PC-3 (cell line): ENCODE data around the gene DNAJB6. TPM values are rescaled to one million over a fixed set of nuclear protein-coding genes. Genes with fewer than 3 reads are reported as not detected.
"Not testable (repeated sequence)": the region's sequence is repeated elsewhere in the genome, so short reads cannot be mapped to it uniquely, and the experiment has no call there.

ENCODE experiments used
- ATAC-seq: fragments of 200-7000 bp; cut with Tn5 transposase; 2 replicates; pipeline ENCODE4 v1.9.1; 2020; ENCODE audit warnings: mild to moderate bottlenecking, moderate library complexity
- BruUV-seq: library from RNA; stranded (reverse); fragments of 400-500 nt; replicated peaks from 2 replicates; lab custom pipeline; 2021; lab: Mats Ljungman, UMichigan
- CTCF ChIA-PET: fragments of 300-600 bp; sonication (Branson Sonifier 250); formaldehyde crosslinking; loops from one replicate; lab custom pipeline; 2022; ENCODE audit warnings: antibody characterized with exemption; lab: Charles Lee
- POLR2A ChIA-PET: fragments of 300-600 bp; sonication (Branson Sonifier 250); formaldehyde crosslinking; loops from one replicate; lab custom pipeline; 2022; ENCODE audit warnings: antibody characterized with exemption; ENCODE audit not compliant: unreplicated experiment; lab: Charles Lee
- DNase-seq: peaks from one replicate; pipeline ENCODE4 v3.0.0-alpha.2; 2015
- H2AFZ ChIP-seq: fragments of 300-600 bp; sonication (generic); 2 replicates; pipeline ENCODE4 v1.6.0; 2016; ENCODE audit warnings: antibody characterized with exemption, low read length
- H3F3A ChIP-seq: fragments of 300-600 bp; sonication (generic); one replicate; pipeline ENCODE4 v1.6.0; 2017; ENCODE audit warnings: antibody characterized with exemption, low read length, control low read depth, mild to moderate bottlenecking; ENCODE audit not compliant: unreplicated experiment
- H3K27ac ChIP-seq: fragments of 300-600 bp; sonication (generic); 2 replicates; pipeline ENCODE4 v1.5.1; 2016; ENCODE audit warnings: mild to moderate bottlenecking, low read length
- H3K27me3 ChIP-seq: fragments of 300-600 bp; sonication (generic); 2 replicates; pipeline ENCODE4 v1.6.1; 2016; ENCODE audit warnings: low read length, mixed read lengths
- H3K36me3 ChIP-seq: fragments of 300-600 bp; sonication (generic); 2 replicates; pipeline ENCODE4 v1.6.1; 2016; ENCODE audit warnings: low read depth, mixed run types, low read length, mixed read lengths
- H3K4me1 ChIP-seq: fragments of 300-600 bp; sonication (generic); 2 replicates; pipeline ENCODE4 v1.5.1; 2016; ENCODE audit warnings: low read length; ENCODE audit not compliant: insufficient read depth
- H3K4me2 ChIP-seq: fragments of 300-600 bp; sonication (generic); 2 replicates; pipeline ENCODE4 v1.6.0; 2016; ENCODE audit warnings: low read length
- H3K4me3 ChIP-seq: fragments of 300-600 bp; sonication (generic); 2 replicates; pipeline ENCODE4 v1.5.1; 2016; ENCODE audit warnings: mild to moderate bottlenecking, low read length, mixed read lengths
- H3K79me2 ChIP-seq: fragments of 300-600 bp; sonication (generic); 2 replicates; pipeline ENCODE4 v1.6.1; 2017; ENCODE audit warnings: low read length, mixed read lengths
- H3K9ac ChIP-seq: fragments of 300-600 bp; sonication (generic); 2 replicates; pipeline ENCODE4 v1.6.0; 2016; ENCODE audit warnings: mild to moderate bottlenecking, low read length
- H3K9me2 ChIP-seq: fragments of 300-600 bp; sonication (generic); replicated peaks from 2 replicates; pipeline ENCODE4 v1.6.1; 2016; ENCODE audit warnings: mixed run types, low read length, mixed read lengths
- H3K9me3 ChIP-seq: fragments of 300-600 bp; sonication (generic); 2 replicates; pipeline ENCODE4 v1.6.1; 2016; ENCODE audit warnings: low read length, mixed read lengths
- H4K20me1 ChIP-seq: fragments of 300-600 bp; sonication (generic); 2 replicates; pipeline ENCODE4 v1.6.1; 2016; ENCODE audit warnings: low read length, mixed read lengths
- EZH2 ChIP-seq: fragments of 300-600 bp; sonication (generic); IDR thresholded peaks from one replicate; pipeline ENCODE4 v1.6.1; 2017; ENCODE audit warnings: antibody characterized with exemption, mild to moderate bottlenecking, low read length; ENCODE audit not compliant: unreplicated experiment
- EZH2phosphoT487 ChIP-seq: fragments of 300-600 bp; sonication (generic); IDR thresholded peaks from 2 replicates; pipeline ENCODE4 v1.6.1; 2018; ENCODE audit warnings: mild to moderate bottlenecking, antibody characterized with exemption, low read length, borderline replicate concordance
- intact Hi-C: fragments of 100-400 bp; cut with micrococcal nuclease; formaldehyde crosslinking; loops from 2 replicates; pipeline ENCODE4 v1.9.0; 2023
- total RNA-seq: library from RNA; depleted of rRNA; stranded (reverse); fragments of >200 nt; gene quantifications from 2 replicates; pipeline ENCODE4 v1.2.3, GENCODE V29; 2014
- TF ChIP-seq, protein P1 (sequence below): fragments of 300-600 bp; sonication (generic); conservative IDR thresholded peaks from 2 replicates; pipeline ENCODE4 v1.5.1; 2017; ENCODE audit warnings: antibody characterized with exemption, low read depth, mild to moderate bottlenecking, low read length

DNAJB6 gene
- total RNA-seq, 1 experiment from 2014 or later = 151 TPM

GRCh38 chr7:157323401-157323800 lies 13.4 kb upstream of the DNAJB6 start:
- Histone ChIP-seq H3K4me1 (peaks cover 4% of the 10 kb centered on the region), H3K9me2 (no peaks in the 10 kb centered on the region), H3K79me2 (no peaks in the 10 kb centered on the region), H3K27me3 (no peaks in the 10 kb centered on the region), H3K9me3 (no peaks in the 10 kb centered on the region), H3K4me2 (no peak overlapping the region), H3K27ac (no peak overlapping the region), H3K4me3 (no peak overlapping the region), H4K20me1 (no peaks in the 10 kb centered on the region), H3K9ac (no peak overlapping the region), H2AFZ (no peak overlapping the region), H3K36me3 (no peaks in the 10 kb centered on the region), H3F3A (no peaks in the 10 kb centered on the region)
- BruUV-seq = no TSS peak
- TF ChIP-seq, protein P1, sequence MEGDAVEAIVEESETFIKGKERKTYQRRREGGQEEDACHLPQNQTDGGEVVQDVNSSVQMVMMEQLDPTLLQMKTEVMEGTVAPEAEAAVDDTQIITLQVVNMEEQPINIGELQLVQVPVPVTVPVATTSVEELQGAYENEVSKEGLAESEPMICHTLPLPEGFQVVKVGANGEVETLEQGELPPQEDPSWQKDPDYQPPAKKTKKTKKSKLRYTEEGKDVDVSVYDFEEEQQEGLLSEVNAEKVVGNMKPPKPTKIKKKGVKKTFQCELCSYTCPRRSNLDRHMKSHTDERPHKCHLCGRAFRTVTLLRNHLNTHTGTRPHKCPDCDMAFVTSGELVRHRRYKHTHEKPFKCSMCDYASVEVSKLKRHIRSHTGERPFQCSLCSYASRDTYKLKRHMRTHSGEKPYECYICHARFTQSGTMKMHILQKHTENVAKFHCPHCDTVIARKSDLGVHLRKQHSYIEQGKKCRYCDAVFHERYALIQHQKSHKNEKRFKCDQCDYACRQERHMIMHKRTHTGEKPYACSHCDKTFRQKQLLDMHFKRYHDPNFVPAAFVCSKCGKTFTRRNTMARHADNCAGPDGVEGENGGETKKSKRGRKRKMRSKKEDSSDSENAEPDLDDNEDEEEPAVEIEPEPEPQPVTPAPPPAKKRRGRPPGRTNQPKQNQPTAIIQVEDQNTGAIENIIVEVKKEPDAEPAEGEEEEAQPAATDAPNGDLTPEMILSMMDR = no peak
- no peak for TF ChIP-seq EZH2phosphoT487
- TF ChIP-seq EZH2 = no peak
- ChIA-PET CTCF (interaction anchor here (1.1 kb wide), 1 partner anchor 50 kb away, joined by 3 read pairs; no protein-coding TSS in a partner anchor), POLR2A (no interaction called here)
- intact Hi-C loops = loop anchor here (1.0 kb wide), 1 partner anchor 8 kb away; no protein-coding TSS in a partner anchor
- no peak for DNase-seq
- no peak for ATAC-seq

DNA sequence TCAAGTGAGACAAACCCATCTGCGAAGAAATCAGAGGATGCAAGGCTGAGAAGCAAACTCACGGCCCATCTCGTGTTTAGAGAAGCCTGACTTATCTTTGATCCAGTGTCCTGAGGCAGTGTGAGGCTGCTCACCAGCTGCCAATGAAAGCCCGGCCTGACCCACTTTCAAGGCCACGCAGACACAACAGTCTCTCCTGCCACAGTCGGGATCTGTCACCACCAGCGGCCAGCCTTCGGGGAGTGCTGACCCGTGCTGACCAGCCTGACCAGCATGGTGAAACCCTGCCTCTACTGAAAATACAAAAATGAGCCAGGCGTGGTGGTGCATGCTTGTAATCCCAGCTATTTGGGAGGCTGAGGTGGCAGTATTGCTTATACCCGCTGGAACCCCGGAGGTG lies 7.4 kb upstream of the DNAJB6 start:
- no peak overlapping the region for H3K4me2 ChIP-seq
- intact Hi-C loops = no loop called here
- H2AFZ ChIP-seq = no peak overlapping the region
- ATAC-seq (no peak), DNase-seq (no peak)
- CTCF ChIA-PET = no interaction called here
- H3K79me2 ChIP-seq = no peaks in the 10 kb centered on the region
- no peaks in the 10 kb centered on the region for H4K20me1 ChIP-seq
- H3K36me3 ChIP-seq = no peaks in the 10 kb centered on the region
- no peaks in the 10 kb centered on the region for H3F3A ChIP-seq
- no peaks in the 10 kb centered on the region for H3K9me3 ChIP-seq
- no peak overlapping the region for H3K4me3 ChIP-seq
- no peak overlapping the region for H3K9ac ChIP-seq
- no peak overlapping the region for H3K27ac ChIP-seq
- no peaks in the 10 kb centered on the region for H3K9me2 ChIP-seq
- TF ChIP-seq EZH2 (no peak), EZH2phosphoT487 (no peak)
- TF ChIP-seq, protein P1 = no peak
- POLR2A ChIA-PET = no interaction called here
- no TSS peak for BruUV-seq
- H3K4me1 ChIP-seq = no peaks in the 10 kb centered on the region
- no peaks in the 10 kb centered on the region for H3K27me3 ChIP-seq

DNA sequence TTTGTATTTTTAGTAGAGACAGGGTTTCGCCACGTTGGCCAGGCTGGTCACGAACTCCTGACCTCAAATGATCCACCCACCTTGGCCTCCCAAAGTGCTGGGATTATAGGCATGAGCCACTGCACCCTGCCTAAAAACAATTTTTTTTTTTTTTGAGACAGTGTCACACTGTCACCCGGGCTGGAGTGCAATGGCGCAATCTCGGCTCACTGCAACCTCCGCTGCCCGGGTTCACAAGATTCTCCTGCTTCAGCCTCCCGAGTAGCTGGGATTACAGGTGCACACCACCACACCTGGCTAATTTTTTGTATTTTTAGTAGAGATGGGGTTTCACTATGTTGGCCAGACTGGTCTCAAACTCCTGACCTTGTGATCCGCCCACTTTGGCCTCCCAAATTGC lies 6.2 kb upstream of the DNAJB6 start:
- BruUV-seq, POLR2A ChIA-PET, H3K9me3 ChIP-seq, CTCF ChIA-PET, H3K9me2 ChIP-seq, ATAC-seq, H3K4me1 ChIP-seq, H3K79me2 ChIP-seq, H3K9ac ChIP-seq, DNase-seq, H3K27me3 ChIP-seq, intact Hi-C loops, H4K20me1 ChIP-seq, H3K27ac ChIP-seq, H3K4me3 ChIP-seq, H3F3A ChIP-seq, H3K4me2 ChIP-seq, H2AFZ ChIP-seq, H3K36me3 ChIP-seq: not testable (repeated sequence)

DNA sequence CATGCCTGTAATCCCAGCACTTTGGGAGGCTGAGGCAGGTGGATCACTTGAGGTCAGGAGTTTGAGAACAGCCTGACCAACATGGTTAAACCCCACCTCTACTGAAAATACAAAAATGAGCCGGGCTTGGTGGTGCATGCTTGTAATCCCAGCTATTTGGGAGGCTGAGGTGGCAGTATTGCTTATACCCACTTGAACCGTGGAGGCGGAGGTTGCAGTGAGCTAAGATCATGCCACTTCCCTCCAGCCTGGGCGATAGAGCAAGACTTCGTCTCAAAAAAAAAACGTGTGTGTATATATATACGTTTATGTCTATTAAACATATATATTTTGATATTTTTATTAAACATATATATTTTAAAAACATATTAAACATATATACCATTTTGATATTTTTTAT lies 5.8 kb upstream of the DNAJB6 start:
- BruUV-seq, H4K20me1 ChIP-seq, H3K36me3 ChIP-seq, H3K4me2 ChIP-seq, CTCF ChIA-PET, DNase-seq, H3K4me1 ChIP-seq, H3F3A ChIP-seq, ATAC-seq, H3K9me3 ChIP-seq, H3K79me2 ChIP-seq, POLR2A ChIA-PET, H2AFZ ChIP-seq, H3K27me3 ChIP-seq, H3K9me2 ChIP-seq, H3K27ac ChIP-seq, H3K9ac ChIP-seq, H3K4me3 ChIP-seq: not testable (repeated sequence)
- intact Hi-C loops = loop anchor here (1.0 kb wide), 1 partner anchor 8 kb away; no protein-coding TSS in a partner anchor
